DND-41 (cell line): Measurements from ENCODE around the gene TMEM132C.

Experiments used
- ATAC-seq: fragments of 200-7000 bp; cut with Tn5 transposase; 3 replicates; pipeline ENCODE4 v1.9.1; 2021; ENCODE audit warnings: low read depth; ENCODE audit not compliant: insufficient read depth
- DNase-seq: peaks from one replicate; pipeline ENCODE4 v3.0.0-alpha.2; 2020
- H2AFZ ChIP-seq: 2 replicates; pipeline ENCODE4 v1.6.0; 2012; ENCODE audit warnings: low read depth, low read length
- H3K27ac ChIP-seq: 2 replicates; pipeline ENCODE4 v1.5.1; 2012; ENCODE audit warnings: low read length, inconsistent platforms
- H3K27me3 ChIP-seq: fragments of 200-600 bp; sonication (generic); 2 replicates; pipeline ENCODE4 v1.6.0; 2012; ENCODE audit warnings: low read length, mild to moderate bottlenecking, inconsistent platforms; ENCODE audit not compliant: insufficient read depth, poor library complexity
- H3K36me3 ChIP-seq: 2 replicates; pipeline ENCODE4 v1.5.1; 2012; ENCODE audit warnings: low read length, inconsistent platforms; ENCODE audit not compliant: insufficient read depth
- H3K4me1 ChIP-seq: 2 replicates; pipeline ENCODE4 v1.5.1; 2012; ENCODE audit warnings: mild to moderate bottlenecking, low read length; ENCODE audit not compliant: insufficient read depth
- H3K4me2 ChIP-seq: 2 replicates; pipeline ENCODE4 v1.6.0; 2012; ENCODE audit warnings: mild to moderate bottlenecking, moderate library complexity, low read length, inconsistent platforms; ENCODE audit not compliant: insufficient read depth
- H3K4me3 ChIP-seq, 2 experiments: fragments of 200-600 bp in 1 of 2; shearing (Covaris generic) in 1 of 2; 2 replicates each; pipeline ENCODE4 v1.5.1; 2012 to 2016; ENCODE audit warnings: inconsistent platforms in 2 of 2, low read length in 2 of 2, mild to moderate bottlenecking in 2 of 2, low read depth in 1 of 2, moderate library complexity in 1 of 2
- H3K79me2 ChIP-seq: 2 replicates; pipeline ENCODE4 v1.6.0; 2012; ENCODE audit warnings: low read length, inconsistent platforms; ENCODE audit not compliant: insufficient read depth
- H3K9ac ChIP-seq: 2 replicates; pipeline ENCODE4 v1.6.0; 2012; ENCODE audit warnings: low read depth, mild to moderate bottlenecking, inconsistent platforms, low read length, moderate library complexity
- H3K9me3 ChIP-seq: 2 replicates; pipeline ENCODE4 v1.5.1; 2012; ENCODE audit warnings: low read length, moderate library complexity, mild to moderate bottlenecking, inconsistent platforms; ENCODE audit not compliant: insufficient read depth, severe bottlenecking
- H4K20me1 ChIP-seq: 2 replicates; pipeline ENCODE4 v1.6.0; 2012; ENCODE audit warnings: low read length; ENCODE audit not compliant: insufficient read depth
- CTCF ChIP-seq: IDR thresholded peaks from 2 replicates; pipeline ENCODE4 v1.5.1; 2012; ENCODE audit warnings: borderline replicate concordance, low read length, moderate library complexity, mild to moderate bottlenecking; ENCODE audit not compliant: poor library complexity, severe bottlenecking; ENCODE audit errors: extremely low read depth
- EZH2 ChIP-seq: IDR thresholded peaks from 3 replicates; pipeline ENCODE4 v1.6.1; 2012; ENCODE audit warnings: borderline replicate concordance, low read depth, mild to moderate bottlenecking, moderate library complexity, low read length, inconsistent platforms; ENCODE audit not compliant: severe bottlenecking

TMEM132C gene

GRCh38 chr12:128463881-128464280, 196.9 kb downstream of the TMEM132C start:
- DNase-seq (no peak), ATAC-seq (no peak)
- Histone ChIP-seq H3K79me2 (no peaks in the 10 kb centered on the region), H3K27ac (no peak overlapping the region), H3K9ac (no peak overlapping the region), H3K4me2 (no peak overlapping the region), H3K9me3 (no peaks in the 10 kb centered on the region), H2AFZ (no peak overlapping the region), H3K27me3 (no peaks in the 10 kb centered on the region), H3K4me3 (no peak overlapping the region), H4K20me1 (no peaks in the 10 kb centered on the region), H3K36me3 (no peaks in the 10 kb centered on the region), H3K4me1 (no peaks in the 10 kb centered on the region)
- TF ChIP-seq EZH2 (no peak), CTCF (no peak)

- ATAC-seq (no peak), DNase-seq (no peak)
- Histone ChIP-seq H3K36me3 (no peaks in the 10 kb centered on the region), H3K27me3 (no peaks in the 10 kb centered on the region), H3K4me3 (no peak overlapping the region), H3K27ac (no peak overlapping the region), H3K79me2 (no peaks in the 10 kb centered on the region), H3K9me3 (no peaks in the 10 kb centered on the region), H4K20me1 (no peaks in the 10 kb centered on the region), H3K4me1 (no peaks in the 10 kb centered on the region), H3K4me2 (no peak overlapping the region), H2AFZ (no peak overlapping the region), H3K9ac (no peak overlapping the region)
- TF ChIP-seq CTCF = no peak
- TF ChIP-seq EZH2 = no peak
Observed at GRCh38 chr12:128467882-128468281, 200.9 kb downstream of the TMEM132C start.

- Histone ChIP-seq H3K9me3 (no peaks in the 10 kb centered on the region), H4K20me1 (no peaks in the 10 kb centered on the region), H3K4me3 (no peak overlapping the region), H3K36me3 (no peaks in the 10 kb centered on the region), H3K4me2 (no peak overlapping the region), H3K79me2 (no peaks in the 10 kb centered on the region), H2AFZ (no peak overlapping the region), H3K27me3 (no peaks in the 10 kb centered on the region), H3K9ac (no peak overlapping the region), H3K27ac (no peak overlapping the region), H3K4me1 (no peaks in the 10 kb centered on the region)
- TF ChIP-seq CTCF = no peak
- TF ChIP-seq EZH2 = no peak
- no peak for DNase-seq
- no peak for ATAC-seq
Observed at GRCh38 chr12:128468926-128469325, 202.0 kb downstream of the TMEM132C start.

GRCh38 chr12:128471491-128471890, 204.5 kb downstream of the TMEM132C start:
- H3K9me3 ChIP-seq = no peaks in the 10 kb centered on the region
- H3K4me3 ChIP-seq = no peak overlapping the region
- H3K27me3 ChIP-seq = no peaks in the 10 kb centered on the region
- no peak overlapping the region for H3K9ac ChIP-seq
- no peaks in the 10 kb centered on the region for H3K4me1 ChIP-seq
- no peaks in the 10 kb centered on the region for H3K79me2 ChIP-seq
- H3K27ac ChIP-seq = no peak overlapping the region
- ATAC-seq (no peak), DNase-seq (no peak)
- no peaks in the 10 kb centered on the region for H4K20me1 ChIP-seq
- H2AFZ ChIP-seq = no peak overlapping the region
- no peaks in the 10 kb centered on the region for H3K36me3 ChIP-seq
- H3K4me2 ChIP-seq = no peak overlapping the region
- TF ChIP-seq EZH2 (no peak), CTCF (no peak)
